ENCODE results near the gene KIF5A.

The KIF5A gene

DNA sequence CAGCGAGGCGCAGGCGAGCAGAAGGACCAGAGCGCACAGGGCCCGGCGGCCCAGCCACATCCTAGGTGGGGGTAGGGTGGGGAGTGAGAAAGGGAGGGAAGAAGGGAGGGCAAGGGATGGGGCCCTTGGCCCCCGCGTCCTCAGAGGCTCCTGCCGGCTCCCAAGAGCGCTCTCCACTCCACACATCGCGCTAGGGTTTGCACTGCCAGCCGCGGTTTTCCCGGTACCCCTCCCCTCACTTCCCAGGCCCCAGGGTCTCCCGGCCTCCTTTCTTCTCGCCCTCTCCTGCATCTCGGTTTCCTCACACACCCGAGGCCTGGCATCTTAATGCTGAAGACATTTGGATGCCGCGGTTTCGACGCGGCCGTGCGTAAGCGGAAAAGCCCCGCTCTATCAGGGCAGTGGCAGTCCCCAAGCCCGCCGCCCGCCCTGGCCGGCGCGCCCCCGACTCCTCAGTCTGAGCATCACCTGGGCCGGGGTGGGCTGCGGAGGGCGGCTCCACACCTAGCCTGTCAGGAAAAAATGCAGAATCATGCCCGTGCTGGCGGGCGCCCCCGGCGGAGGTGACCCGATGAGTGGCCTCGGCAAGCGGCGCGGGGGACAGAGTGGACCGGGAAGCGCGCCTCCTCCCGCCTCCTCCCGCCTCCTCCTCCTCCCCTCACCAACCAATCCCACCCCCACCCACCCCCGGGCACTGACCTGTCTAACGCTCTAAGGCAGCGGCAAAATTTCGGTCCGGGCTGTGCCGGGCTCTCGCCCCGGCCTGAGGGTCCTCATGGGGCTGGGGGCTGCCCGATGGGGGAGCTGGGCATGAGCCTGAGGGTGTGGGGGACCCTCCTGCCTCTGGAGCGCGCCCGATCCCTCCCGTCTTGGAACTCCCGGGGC is 82.5 kb downstream of the KIF5A start:
- TF ChIP-seq POLR2A (IDR thresholded peaks at IDR 0.05; ENCODE audit: low read depth, low read length), result no peak
- TF ChIP-seq POLR2AphosphoS5 (IDR thresholded peaks at IDR 0.05; ENCODE audit: low read depth, low read length), result no peak
- TF ChIP-seq TAF1 (IDR thresholded peaks at IDR 0.05; ENCODE audit: low read depth, low read length), result no peak
- no peak for TF ChIP-seq SPI1 (IDR thresholded peaks at IDR 0.05; ENCODE audit: low read depth, low read length)
- no peak for TF ChIP-seq PAX5 (IDR thresholded peaks at IDR 0.05; ENCODE audit: insufficient read depth, low read length, severe bottlenecking)
- no peak for TF ChIP-seq POU2F2 (IDR thresholded peaks at IDR 0.05; ENCODE audit: low read depth, low read length)
- DNase-seq (ENCODE audit: insufficient read length, low spot score), result peak; percentile 28
- no peak for FAIRE-seq

GRCh38 chr12:57632958-57633840 is 83.4 kb downstream of the KIF5A start, which contains the start of gene B4GALNT1:
B4GALNT1 (minus strand) TSS chr12:57633201; CDS start chr12:57632132, 1,069 bp downstream.
- TF ChIP-seq POLR2AphosphoS5 (IDR thresholded peaks at IDR 0.05; ENCODE audit: low read depth, low read length) (no peak), POLR2A (IDR thresholded peaks at IDR 0.05; ENCODE audit: low read depth, low read length) (no peak), PAX5 (IDR thresholded peaks at IDR 0.05; ENCODE audit: insufficient read depth, low read length, severe bottlenecking) (no peak), TAF1 (IDR thresholded peaks at IDR 0.05; ENCODE audit: low read depth, low read length) (no peak), POU2F2 (IDR thresholded peaks at IDR 0.05; ENCODE audit: low read depth, low read length) (no peak), SPI1 (IDR thresholded peaks at IDR 0.05; ENCODE audit: low read depth, low read length) (no peak)
- DNase-seq (ENCODE audit: insufficient read length, low spot score), result peak; percentile 76
- peak; percentile 95 for FAIRE-seq
